ENCODE results near the gene STPG1.
A peak's percentile ranks its signal among the peaks of the same experiment; 100 is the strongest.

The STPG1 gene

GRCh38 chr1:24409535-24409934 is 4.0 kb downstream of the STPG1 start:
- no peak overlapping the region for H4K91ac ChIP-seq (ENCODE audit: low read depth, low read length)

GRCh38 chr1:24406788-24407187 is 6.8 kb downstream of the STPG1 start:
- no peak overlapping the region for H3K18ac ChIP-seq (ENCODE audit: low read length)
- no peak overlapping the region for H3K23ac ChIP-seq (ENCODE audit: low read length)
- H3K79me2 ChIP-seq (ENCODE audit: control insufficient read depth, insufficient read depth, low read length, poor library complexity): no peaks in the 10 kb centered on the region
- DNase-seq: no peak
- H3K9me3 ChIP-seq (ENCODE audit: insufficient read depth, low read depth, low read length): no peaks in the 10 kb centered on the region
- H3K9ac ChIP-seq (ENCODE audit: low read length): no peak overlapping the region
- H3K4me2 ChIP-seq (ENCODE audit: low read length): no peak overlapping the region
- no peaks in the 10 kb centered on the region for H3K79me1 ChIP-seq (ENCODE audit: low read length)
- H3K27me3 ChIP-seq (ENCODE audit: insufficient read depth, low read length): no peaks in the 10 kb centered on the region
- H3K4me1 ChIP-seq (ENCODE audit: control insufficient read depth in 1 of 2, insufficient read depth in 2 of 2, low read length in 2 of 2): no peaks in the 10 kb centered on the region
- H3K4me3 ChIP-seq (ENCODE audit: low read depth, low read length): no peak overlapping the region
- no peak overlapping the region for H2AFZ ChIP-seq (ENCODE audit: insufficient read depth, low read length, poor library complexity)
- H2BK120ac ChIP-seq (ENCODE audit: insufficient read depth, low read length, poor library complexity): no peak overlapping the region
- H2BK12ac ChIP-seq (ENCODE audit: low read length): no peak overlapping the region
- H3K36me3 ChIP-seq (ENCODE audit: control insufficient read depth in 1 of 2, insufficient read depth in 2 of 2, low read length in 2 of 2): no peaks in the 10 kb centered on the region
- H3K27ac ChIP-seq (ENCODE audit: low read depth, low read length): no peak overlapping the region
- no peak overlapping the region for H4K12ac ChIP-seq (ENCODE audit: low read depth, low read length)
- H4K91ac ChIP-seq (ENCODE audit: low read depth, low read length): no peak overlapping the region
- no peak overlapping the region for H3K14ac ChIP-seq (ENCODE audit: low read length)
- H2AK5ac ChIP-seq (ENCODE audit: low read length): no peak overlapping the region
- no peak overlapping the region for H4K8ac ChIP-seq (ENCODE audit: low read depth, low read length)
- no peak overlapping the region for H2BK5ac ChIP-seq (ENCODE audit: low read depth, low read length, poor library complexity)
- H3K4ac ChIP-seq (ENCODE audit: low read depth, low read length): no peak overlapping the region
- WGBS (ENCODE audit: extremely low coverage, insufficient coverage, insufficient read length): no CpG with 5 or more reads among the region's 1 CpG

More at GRCh38 chr1:24409535-24409934, 4.0 kb downstream of the STPG1 start:
- no peaks in the 10 kb centered on the region for H3K4me1 ChIP-seq (ENCODE audit: control insufficient read depth in 1 of 2, insufficient read depth in 2 of 2, low read length in 2 of 2)
- H3K14ac ChIP-seq (ENCODE audit: low read length): no peak overlapping the region
- H2BK12ac ChIP-seq (ENCODE audit: low read length): no peak overlapping the region
- no peak overlapping the region for H2AK5ac ChIP-seq (ENCODE audit: low read length)
- no peak overlapping the region for H3K4me2 ChIP-seq (ENCODE audit: low read length)
- H3K4me3 ChIP-seq (ENCODE audit: low read depth, low read length): no peak overlapping the region
- no CpG with 5 or more reads among the region's 3 CpGs for WGBS (ENCODE audit: extremely low coverage, insufficient coverage, insufficient read length)
- no peak overlapping the region for H3K4ac ChIP-seq (ENCODE audit: low read depth, low read length)
- H3K23ac ChIP-seq (ENCODE audit: low read length): no peak overlapping the region
- H3K27me3 ChIP-seq (ENCODE audit: insufficient read depth, low read length): no peaks in the 10 kb centered on the region
- H3K18ac ChIP-seq (ENCODE audit: low read length): no peak overlapping the region
- H3K9ac ChIP-seq (ENCODE audit: low read length): no peak overlapping the region
- no peak overlapping the region for H3K27ac ChIP-seq (ENCODE audit: low read depth, low read length)
- H3K79me1 ChIP-seq (ENCODE audit: low read length): peaks cover 4% of the 10 kb centered on the region
- no peak overlapping the region for H2AFZ ChIP-seq (ENCODE audit: insufficient read depth, low read length, poor library complexity)
- peak; percentile 58 to 72 for DNase-seq
- H2BK5ac ChIP-seq (ENCODE audit: low read depth, low read length, poor library complexity): no peak overlapping the region
- H3K9me3 ChIP-seq (ENCODE audit: insufficient read depth, low read depth, low read length): no peaks in the 10 kb centered on the region
- no peak overlapping the region for H4K8ac ChIP-seq (ENCODE audit: low read depth, low read length)
- peaks cover 2% of the 10 kb centered on the region for H3K79me2 ChIP-seq (ENCODE audit: control insufficient read depth, insufficient read depth, low read length, poor library complexity)
- H4K12ac ChIP-seq (ENCODE audit: low read depth, low read length): no peak overlapping the region
- no peaks in the 10 kb centered on the region for H3K36me3 ChIP-seq (ENCODE audit: control insufficient read depth in 1 of 2, insufficient read depth in 2 of 2, low read length in 2 of 2)
- no peak overlapping the region for H2BK120ac ChIP-seq (ENCODE audit: insufficient read depth, low read length, poor library complexity)

- Histone ChIP-seq H3K23ac (ENCODE audit: low read length) (no peak overlapping the region), H2AK5ac (ENCODE audit: low read length) (no peak overlapping the region), H3K4me1 (ENCODE audit: control insufficient read depth in 1 of 2, insufficient read depth in 2 of 2, low read length in 2 of 2) (no peaks in the 10 kb centered on the region), H2BK5ac (ENCODE audit: low read depth, low read length, poor library complexity) (no peak overlapping the region), H3K27ac (ENCODE audit: low read depth, low read length) (no peak overlapping the region), H3K36me3 (ENCODE audit: control insufficient read depth in 1 of 2, insufficient read depth in 2 of 2, low read length in 2 of 2) (no peaks in the 10 kb centered on the region), H3K4me3 (ENCODE audit: low read depth, low read length) (no peak overlapping the region), H2BK12ac (ENCODE audit: low read length) (no peak overlapping the region), H3K9me3 (ENCODE audit: insufficient read depth, low read depth, low read length) (no peaks in the 10 kb centered on the region), H3K9ac (ENCODE audit: low read length) (no peak overlapping the region), H3K4me2 (ENCODE audit: low read length) (no peak overlapping the region), H2AFZ (ENCODE audit: insufficient read depth, low read length, poor library complexity) (no peak overlapping the region), H3K79me1 (ENCODE audit: low read length) (no peaks in the 10 kb centered on the region), H3K27me3 (ENCODE audit: insufficient read depth, low read length) (no peaks in the 10 kb centered on the region), H2BK120ac (ENCODE audit: insufficient read depth, low read length, poor library complexity) (no peak overlapping the region), H3K18ac (ENCODE audit: low read length) (no peak overlapping the region), H4K91ac (ENCODE audit: low read depth, low read length) (no peak overlapping the region), H3K4ac (ENCODE audit: low read depth, low read length) (no peak overlapping the region), H3K79me2 (ENCODE audit: control insufficient read depth, insufficient read depth, low read length, poor library complexity) (no peaks in the 10 kb centered on the region), H4K12ac (ENCODE audit: low read depth, low read length) (no peak overlapping the region), H3K14ac (ENCODE audit: low read length) (no peak overlapping the region), H4K8ac (ENCODE audit: low read depth, low read length) (no peak overlapping the region)
- WGBS (ENCODE audit: extremely low coverage, insufficient coverage, insufficient read length): no CpG with 5 or more reads among the region's 4 CpGs
- no peak for DNase-seq
These were observed 9.8 kb downstream of the STPG1 start for GRCh38 chr1:24403806-24404205.

- WGBS (ENCODE audit: extremely low coverage, insufficient coverage, insufficient read length): no CpG with 5 or more reads among the region's 1 CpG
- Histone ChIP-seq H2AK5ac (ENCODE audit: low read length) (no peak overlapping the region), H3K79me1 (ENCODE audit: low read length) (no peaks in the 10 kb centered on the region), H3K14ac (ENCODE audit: low read length) (no peak overlapping the region), H3K36me3 (ENCODE audit: control insufficient read depth in 1 of 2, insufficient read depth in 2 of 2, low read length in 2 of 2) (no peaks in the 10 kb centered on the region), H3K4me3 (ENCODE audit: low read depth, low read length) (no peak overlapping the region), H2BK12ac (ENCODE audit: low read length) (no peak overlapping the region), H3K4ac (ENCODE audit: low read depth, low read length) (no peak overlapping the region), H3K27me3 (ENCODE audit: insufficient read depth, low read length) (no peaks in the 10 kb centered on the region), H4K8ac (ENCODE audit: low read depth, low read length) (no peak overlapping the region), H3K9ac (ENCODE audit: low read length) (no peak overlapping the region), H3K4me1 (ENCODE audit: control insufficient read depth in 1 of 2, insufficient read depth in 2 of 2, low read length in 2 of 2) (no peaks in the 10 kb centered on the region), H3K27ac (ENCODE audit: low read depth, low read length) (no peak overlapping the region), H3K18ac (ENCODE audit: low read length) (no peak overlapping the region), H2AFZ (ENCODE audit: insufficient read depth, low read length, poor library complexity) (no peak overlapping the region), H3K9me3 (ENCODE audit: insufficient read depth, low read depth, low read length) (no peaks in the 10 kb centered on the region), H3K23ac (ENCODE audit: low read length) (no peak overlapping the region), H3K79me2 (ENCODE audit: control insufficient read depth, insufficient read depth, low read length, poor library complexity) (no peaks in the 10 kb centered on the region), H4K91ac (ENCODE audit: low read depth, low read length) (no peak overlapping the region), H4K12ac (ENCODE audit: low read depth, low read length) (no peak overlapping the region), H2BK5ac (ENCODE audit: low read depth, low read length, poor library complexity) (no peak overlapping the region), H2BK120ac (ENCODE audit: insufficient read depth, low read length, poor library complexity) (no peak overlapping the region), H3K4me2 (ENCODE audit: low read length) (no peak overlapping the region)
- no peak for DNase-seq
These were observed 13.5 kb downstream of the STPG1 start for GRCh38 chr1:24400065-24400464.
